Epidermal melanocyte (primary cell): Measurements from ENCODE around the gene CDK16.

Experiments
- DNase-seq: peaks from one replicate; pipeline ENCODE4 v3.0.0; 2011; ENCODE audit warnings: low spot score; ENCODE audit not compliant: insufficient read length

CDK16 gene

DNA sequence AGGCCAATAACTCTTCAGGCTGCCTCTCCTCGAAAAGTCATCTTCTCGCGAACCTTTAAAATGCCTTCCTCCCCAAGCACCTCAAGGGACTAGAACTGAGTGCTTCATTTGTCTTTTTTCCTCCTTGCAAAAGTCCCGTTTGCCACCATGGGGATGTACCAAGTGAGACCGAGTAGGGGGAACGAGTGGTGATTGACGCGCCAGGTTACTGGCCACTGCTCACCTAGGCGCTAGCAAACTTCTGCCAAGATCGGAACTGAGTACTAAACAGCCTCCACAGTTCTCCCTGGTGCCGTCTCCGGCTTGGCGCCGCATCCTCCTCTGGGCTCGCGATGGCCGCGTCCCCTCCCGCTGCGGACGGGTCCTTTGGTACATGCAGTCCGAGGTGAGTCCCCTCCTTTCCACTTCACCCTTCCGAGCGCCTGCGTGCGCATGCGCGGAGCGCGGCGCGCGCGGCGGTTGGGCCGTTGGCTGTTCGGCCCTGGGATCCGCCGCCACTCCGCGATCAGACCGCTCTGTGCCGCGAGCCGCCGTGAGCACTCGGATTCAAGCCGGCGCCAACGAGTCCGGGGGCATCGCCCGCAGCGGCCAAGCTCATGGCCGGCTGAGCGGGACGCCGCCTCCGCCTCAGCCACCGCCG is at the start of gene CDK16:
CDK16 (plus strand) TSS at position 402 of the 640 bp plus-strand sequence. CDS start 4,877 bp downstream, outside the sequence.
- DNase-seq = peak; percentile 60

DNA sequence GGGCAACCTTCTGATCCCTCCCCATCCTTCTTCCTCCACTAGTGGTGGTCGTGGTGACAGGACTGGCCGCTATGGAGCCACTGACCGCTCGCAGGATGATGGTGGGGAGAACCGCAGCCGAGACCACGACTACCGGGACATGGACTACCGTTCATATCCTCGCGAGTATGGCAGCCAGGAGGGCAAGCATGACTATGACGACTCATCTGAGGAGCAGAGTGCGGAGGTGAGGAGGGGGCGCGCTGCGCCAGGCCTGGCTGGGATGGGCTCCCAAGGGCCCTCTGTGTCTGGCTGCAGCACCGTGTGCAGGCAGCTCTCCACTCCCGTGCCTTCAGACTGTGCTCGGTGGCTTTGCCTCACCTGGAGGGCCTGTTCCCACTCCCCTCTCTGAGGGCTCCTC is 49.2 kb upstream of the CDK16 start:
- no peak for DNase-seq

DNA sequence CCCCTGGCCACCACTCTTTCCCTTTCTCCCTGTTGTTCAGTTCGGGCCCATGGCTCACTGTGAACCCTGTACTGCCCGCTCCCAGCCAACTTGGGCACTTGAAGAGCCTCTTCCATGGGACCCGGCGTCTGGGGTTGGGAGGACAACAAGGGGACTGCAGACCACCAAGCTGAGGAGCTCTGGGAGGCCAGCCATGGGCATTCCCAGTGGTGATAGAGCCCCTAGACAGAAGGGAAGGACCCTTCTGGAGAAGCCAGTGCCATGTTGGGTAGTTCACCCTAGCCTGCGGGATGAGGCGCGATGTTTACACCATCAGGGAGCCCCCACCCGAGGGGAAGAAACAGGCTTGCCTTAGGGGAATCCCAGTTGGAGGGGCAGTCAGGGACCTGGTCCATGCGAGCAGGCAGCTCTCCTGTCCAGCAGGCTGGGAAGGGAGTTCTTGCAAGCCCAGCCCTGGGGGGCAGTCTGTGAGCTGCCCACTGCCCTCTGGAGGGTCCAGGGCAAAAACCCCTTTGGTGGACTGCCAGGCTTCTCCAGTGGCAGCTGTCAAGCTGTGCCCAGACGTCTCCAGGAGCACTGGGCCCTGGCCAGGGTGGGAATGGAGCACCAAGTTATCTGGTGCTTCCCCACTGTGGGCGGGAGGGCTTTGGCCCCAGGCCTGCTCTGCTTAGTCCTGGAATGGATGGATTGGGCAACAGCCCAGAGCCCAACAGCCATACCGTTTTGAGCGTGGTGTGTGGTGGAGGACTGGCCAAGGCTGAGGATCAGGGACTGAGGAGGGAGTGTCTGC is 48.6 kb upstream of the CDK16 start:
- DNase-seq = no peak

DNA sequence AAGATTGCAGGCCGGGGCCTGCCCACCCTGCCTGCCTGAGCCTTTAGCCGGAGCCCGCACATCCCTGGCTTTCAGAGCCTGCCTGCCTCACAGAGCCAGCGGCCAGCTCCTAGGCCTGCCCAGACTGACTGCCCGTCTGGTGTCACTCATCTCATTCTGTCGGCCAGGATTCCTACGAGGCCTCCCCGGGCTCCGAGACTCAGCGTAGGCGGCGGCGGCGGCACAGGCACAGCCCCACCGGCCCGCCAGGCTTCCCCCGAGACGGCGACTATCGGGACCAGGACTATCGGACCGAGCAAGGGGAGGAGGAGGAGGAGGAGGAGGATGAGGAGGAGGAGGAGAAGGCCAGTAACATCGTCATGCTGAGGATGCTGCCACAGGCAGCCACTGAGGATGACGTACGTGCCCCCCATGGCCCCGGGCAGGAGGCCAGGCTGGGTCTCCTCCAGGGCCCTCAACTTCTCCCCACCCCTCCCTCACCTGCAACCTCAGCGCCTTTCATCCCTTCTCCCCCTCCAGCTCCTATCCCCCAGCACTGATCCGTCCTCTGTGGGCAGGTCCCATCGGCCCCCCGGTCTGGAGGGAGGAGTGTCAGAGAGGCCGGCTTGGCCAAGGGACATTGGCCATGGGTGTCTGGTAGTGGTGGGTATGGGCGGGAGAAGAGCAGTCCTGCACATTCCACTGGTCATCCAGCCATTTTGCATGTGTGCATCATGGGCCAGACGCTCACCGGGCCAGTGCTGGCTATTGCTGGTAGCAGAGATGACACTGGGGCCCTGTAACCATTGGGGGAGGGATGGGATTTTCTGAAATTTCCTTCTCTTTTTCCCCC is 47.4 kb upstream of the CDK16 start:
- no peak for DNase-seq

DNA sequence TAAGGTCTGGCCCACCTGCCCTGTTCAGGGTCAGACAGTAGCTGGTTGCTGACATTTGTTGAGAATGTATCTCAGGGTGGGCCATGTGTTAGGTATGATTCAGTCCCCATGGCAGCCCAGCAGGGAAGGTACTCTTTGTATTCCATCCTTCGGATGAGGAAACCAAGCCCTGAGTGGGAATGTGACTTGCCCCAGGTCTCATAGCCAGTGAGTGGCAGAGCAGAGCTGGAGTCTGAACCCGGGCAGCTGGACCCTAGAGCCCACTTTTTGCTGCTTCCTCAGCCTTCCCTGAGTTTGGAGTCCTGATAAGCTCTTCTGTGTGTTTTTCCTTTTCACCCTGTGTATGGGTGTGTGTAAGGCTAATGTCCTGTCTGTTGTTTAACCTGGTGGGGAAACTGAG is 46.5 kb upstream of the CDK16 start:
- DNase-seq = no peak

DNA sequence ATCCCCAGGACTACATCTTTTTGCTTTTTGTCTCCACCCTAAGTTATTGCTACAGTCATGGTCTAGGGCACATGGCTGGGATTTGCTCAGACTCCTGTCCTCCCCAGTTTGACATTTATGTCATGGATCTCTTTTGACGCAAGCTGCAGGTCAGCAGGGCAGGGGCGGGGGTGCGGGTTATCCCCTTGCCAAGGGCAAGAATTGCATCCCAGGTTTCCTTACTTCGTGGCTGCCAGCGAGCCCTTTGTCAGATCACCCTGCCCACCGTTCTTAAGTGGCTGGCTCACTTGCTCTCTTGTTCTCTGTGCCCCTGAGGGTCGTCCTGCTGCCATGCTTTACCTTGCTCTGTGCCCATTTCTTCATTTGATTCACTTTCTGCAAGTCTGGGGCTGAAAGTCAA is 45.9 kb upstream of the CDK16 start:
- DNase-seq = no peak

DNA sequence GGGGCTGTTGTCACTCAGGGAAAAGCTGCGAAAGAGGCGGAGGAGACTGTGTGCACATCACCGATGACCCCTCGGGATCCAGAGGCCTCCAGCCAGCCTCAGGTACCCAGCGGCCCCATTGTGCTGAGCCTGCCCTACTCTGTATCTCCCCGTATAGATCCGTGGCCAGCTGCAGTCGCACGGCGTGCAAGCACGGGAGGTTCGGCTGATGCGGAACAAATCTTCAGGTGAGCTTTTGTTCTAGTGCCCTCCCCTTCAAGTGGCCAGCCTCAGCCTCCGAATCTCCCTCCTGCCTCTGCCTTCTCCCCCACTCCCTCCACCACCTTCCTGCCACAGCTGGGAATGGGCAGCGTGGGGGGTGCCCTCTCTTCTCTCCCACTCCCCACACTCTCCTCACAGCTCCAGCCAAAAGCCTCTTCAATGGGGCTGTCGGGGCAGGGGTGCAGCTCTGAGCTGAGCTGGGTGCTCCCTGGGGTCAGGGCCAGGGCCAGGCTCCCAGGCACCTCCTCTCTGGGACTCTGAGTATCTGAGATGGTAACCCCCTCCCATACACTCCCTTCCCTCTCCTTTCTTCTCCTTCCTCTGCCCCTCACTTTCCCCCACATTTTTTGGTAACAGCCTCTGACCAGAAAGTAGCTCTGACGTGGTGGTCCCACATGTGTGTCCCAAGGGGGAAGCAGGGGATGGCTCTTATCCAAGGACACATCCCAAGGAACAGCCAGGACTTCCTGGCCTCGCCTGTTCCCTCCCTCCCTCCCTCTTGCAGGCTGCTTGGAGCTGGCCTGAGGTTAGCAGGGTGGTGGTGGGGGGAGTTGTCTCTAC is 45.3 kb upstream of the CDK16 start:
- no peak for DNase-seq

DNA sequence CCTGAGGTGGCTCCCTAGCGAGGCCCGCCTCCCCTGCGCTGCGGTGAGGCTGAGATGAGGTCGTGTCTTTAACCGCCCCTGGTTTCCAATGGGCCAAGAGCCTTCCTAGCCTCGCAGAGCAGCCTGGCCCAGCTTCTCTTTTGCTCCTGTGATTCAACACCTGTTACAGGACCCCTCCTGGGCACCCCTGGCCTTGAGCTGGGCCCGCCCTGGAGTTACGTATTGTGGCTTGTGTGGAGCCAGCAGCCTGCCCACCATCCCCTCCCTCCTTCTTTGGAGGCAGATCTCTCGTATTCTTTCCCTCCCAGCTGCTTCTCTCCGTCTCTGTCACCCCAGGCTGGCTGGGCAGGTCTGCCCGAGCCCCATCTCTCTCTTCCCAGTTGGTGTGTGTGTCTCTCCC is 44.1 kb upstream of the CDK16 start:
- DNase-seq = no peak

DNA sequence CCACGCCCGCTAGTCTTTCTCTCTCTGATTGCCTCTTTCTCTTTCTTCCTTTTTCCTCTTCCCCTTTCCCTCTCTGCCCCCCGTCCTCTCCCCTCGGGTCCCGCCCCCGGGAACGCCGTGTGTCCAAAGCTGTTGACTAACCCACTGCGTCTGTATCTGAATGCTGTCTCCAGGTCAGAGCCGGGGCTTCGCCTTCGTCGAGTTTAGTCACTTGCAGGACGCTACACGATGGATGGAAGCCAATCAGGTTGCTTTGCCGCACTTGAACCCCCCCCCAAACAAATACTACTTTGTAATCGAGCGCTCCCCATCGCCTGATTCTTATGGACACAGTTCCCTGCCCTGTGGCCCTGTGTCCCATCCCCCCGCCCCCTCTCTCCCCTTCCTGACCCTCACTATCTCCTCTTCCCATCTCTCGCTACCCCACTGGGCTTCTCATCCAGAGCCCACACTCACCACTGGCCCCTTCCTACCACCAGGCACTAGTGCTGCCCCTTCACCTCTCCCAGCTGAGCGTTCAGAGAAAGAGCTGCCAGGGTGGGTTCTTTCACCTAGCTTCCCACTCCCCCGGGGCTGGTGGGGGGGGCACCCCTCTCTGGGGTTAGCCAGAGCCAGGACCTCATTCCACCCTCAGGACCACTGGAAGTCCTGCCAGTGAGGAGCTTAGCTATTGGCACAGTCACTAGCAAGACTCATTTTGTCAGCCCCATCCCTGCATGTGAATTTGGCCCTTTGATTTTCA is 43.5 kb upstream of the CDK16 start:
- no peak for DNase-seq

DNA sequence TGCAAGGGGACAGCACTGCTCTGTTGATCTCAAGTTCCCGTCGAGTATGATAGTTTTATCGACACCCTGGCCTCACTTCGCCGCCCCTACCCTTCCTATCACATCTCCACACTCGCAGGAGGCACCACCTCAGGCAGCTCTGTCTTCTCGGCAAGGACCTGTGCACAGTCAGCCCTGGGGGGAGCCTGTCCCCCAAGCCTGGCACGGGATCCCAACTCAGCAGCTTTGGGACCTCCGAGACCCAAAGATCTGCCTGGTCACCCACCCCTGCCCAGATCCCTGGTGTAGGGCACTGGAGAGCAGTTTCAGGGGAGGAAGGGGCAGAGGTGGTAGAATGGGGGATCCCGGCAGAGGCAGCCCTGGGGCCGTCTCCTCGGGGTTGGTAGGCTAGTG is 42.9 kb upstream of the CDK16 start:
- no peak for DNase-seq

DNA sequence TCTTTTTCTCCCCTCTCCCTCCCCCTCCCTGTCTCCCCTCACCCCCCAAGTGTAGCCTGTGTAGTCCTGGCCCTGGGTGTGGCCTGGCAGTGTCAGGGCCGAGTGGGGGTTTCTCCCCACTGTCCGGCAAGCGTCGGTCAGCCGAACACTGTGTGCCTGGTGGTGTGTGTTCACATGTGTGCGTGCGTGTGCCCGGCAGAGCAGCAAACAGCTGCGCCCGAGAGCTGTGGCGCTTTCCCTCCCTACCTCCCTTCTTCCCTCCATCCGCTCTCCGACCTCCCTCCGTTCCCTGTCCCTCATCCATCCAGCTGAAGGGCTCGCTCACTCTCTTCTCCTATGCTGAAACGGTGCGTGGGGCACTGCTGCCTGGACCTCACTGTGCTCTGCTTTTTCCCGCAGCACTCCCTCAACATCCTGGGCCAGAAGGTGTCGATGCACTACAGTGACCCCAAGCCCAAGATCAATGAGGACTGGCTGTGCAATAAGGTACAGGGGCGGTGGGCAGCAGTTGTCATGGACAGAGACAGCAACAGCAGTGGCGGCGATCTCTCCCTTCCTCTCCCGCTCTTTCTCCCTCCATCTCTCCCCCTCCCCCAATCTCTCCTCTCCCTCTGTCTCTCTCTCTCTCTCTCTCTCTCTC is 42.3 kb upstream of the CDK16 start:
- DNase-seq = no peak

DNA sequence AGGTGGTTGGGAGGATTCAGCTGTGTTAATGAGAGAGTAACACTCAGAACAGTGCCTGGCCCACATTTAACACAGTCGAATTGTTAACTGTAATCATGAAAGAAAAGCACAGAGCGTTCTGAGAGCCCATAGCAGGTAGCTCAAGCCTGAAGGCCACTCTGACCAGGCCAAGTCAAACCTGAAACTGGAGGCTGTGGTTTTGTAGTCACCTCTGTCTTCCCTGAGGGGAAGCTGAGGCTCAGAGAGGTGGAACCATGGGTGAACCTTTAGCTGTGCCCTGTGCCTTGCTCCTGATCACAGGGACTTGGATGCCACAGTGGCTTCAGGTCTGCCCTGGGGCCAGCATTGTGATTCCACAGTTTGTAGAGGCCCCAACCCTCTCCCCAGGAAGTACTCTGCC is 41.4 kb upstream of the CDK16 start:
- DNase-seq = no peak

DNA sequence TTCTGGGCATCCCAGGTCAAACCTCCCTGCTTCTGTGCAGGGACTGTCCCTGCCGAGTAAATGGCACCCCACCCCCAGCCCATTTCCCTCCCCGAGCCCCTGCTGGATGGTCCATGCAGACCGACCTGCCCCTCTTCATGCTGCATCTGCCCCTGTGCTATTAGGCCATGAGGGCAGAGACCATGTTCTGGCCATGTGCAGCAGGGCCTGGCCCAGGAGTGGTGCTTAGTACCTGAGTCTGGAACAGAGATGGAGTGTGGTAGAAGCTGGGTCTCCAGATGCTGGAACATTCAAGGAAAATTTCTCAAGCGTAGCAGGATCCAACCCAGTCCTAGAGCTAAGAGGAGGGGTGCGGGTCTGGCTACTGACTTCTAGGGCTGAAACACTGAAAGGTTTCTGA is 40.1 kb upstream of the CDK16 start:
- DNase-seq = no peak

DNA sequence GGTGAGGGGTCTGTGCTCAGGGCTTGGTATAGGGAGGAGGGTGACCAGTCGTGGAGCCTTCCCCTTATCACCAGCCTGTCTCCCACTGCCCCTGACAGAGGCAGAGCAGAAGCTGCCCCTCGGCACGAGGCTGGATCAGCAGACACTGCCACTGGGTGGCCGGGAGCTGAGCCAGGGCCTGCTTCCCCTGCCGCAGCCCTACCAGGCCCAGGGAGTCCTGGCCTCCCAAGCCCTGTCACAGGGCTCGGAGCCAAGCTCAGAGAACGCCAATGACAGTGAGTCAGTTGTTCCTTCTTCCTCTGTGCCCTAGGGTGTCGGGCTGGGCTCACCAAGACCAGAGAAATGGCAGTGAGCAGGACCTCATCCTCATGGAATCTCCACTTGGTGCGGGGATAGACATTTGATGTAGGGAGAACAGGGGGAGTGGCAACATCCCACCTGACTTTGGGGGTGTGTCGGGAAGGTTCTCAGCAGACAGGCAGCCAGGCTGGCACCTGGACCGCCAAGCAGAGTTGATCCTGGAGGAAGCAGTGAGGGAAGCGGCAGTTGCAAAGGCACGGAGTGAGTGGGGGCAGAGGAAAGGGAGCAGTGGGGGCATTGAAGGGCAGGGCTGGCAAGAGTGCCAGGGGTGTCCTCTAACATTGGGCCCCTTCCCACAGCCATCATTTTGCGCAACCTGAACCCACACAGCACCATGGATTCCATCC is 39.1 kb upstream of the CDK16 start:
- DNase-seq = peak; percentile 22

DNA sequence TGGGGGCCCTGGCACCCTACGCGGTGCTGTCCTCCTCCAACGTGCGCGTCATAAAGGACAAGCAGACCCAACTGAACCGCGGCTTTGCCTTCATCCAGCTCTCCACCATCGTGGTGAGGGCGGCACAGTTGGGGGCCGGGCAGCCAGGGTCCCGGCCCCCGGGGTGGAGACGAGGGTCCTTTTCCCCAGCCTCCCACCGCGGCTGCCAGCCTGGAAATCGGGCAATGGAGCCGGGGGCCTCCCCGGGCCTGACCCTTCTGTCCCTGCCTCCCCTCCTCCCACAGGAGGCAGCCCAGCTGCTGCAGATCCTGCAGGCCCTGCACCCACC is 38.6 kb upstream of the CDK16 start:
- DNase-seq = no peak

DNA sequence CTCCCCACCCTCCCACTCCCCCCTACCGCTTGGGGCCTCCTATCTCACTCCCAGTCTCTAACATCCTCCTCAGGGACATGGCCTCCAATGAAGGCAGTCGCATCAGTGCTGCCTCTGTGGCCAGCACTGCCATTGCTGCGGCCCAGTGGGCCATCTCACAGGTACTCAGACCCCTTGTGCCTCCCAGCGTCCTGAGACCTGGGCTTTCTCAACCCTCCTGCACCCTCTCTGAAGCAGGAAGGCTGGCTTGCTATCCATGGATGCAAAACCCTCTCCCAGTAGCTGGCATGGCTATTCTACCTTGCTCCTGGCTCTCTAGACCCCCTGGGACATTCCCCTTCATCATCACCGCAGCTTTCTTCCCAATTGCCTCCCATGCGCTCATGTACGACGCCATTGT is 38.1 kb upstream of the CDK16 start:
- DNase-seq = no peak

DNA sequence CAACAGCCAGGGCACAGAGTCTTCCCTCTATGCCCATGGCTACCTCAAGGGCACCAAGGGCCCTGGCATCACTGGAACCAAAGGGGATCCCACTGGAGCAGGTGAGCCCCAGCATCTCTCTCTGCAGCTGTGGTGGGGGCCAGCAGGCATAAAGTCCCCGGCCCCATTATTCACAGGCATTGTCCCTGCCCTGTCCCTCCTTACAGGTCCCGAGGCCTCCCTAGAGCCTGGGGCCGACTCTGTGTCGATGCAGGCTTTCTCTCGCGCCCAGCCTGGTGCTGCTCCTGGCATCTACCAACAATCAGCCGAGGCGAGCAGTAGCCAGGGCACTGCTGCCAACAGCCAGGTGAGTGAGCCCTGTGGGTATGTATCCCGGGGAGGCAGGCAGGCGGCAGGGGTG is 37.2 kb upstream of the CDK16 start:
- no peak for DNase-seq

DNA sequence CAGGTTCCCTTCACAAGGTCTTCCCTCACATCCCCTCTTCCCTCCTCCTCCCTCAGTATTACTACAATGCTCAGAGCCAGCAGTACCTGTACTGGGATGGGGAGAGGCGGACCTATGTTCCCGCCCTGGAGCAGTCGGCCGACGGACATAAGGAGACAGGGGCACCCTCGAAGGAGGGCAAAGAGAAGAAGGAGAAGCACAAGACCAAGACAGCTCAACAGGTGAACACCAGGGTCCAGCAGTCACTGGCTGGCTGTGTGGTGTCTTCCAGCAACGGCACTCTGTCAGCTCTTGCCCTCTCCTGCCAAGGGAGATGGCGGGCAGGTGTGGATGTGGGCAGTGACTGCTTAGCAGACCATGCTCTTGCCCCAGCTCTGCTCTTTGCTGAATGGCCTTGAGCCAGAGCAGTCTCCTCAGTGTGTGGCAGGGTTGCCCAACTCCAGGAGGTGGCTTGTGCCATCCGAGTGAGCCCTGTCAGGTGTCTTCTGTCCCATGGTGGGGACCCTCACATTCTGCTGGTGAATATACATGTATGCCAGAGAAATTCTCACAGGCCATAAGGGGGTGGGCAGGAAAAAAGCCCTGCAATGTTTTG is 36.3 kb upstream of the CDK16 start:
- DNase-seq = no peak

DNA sequence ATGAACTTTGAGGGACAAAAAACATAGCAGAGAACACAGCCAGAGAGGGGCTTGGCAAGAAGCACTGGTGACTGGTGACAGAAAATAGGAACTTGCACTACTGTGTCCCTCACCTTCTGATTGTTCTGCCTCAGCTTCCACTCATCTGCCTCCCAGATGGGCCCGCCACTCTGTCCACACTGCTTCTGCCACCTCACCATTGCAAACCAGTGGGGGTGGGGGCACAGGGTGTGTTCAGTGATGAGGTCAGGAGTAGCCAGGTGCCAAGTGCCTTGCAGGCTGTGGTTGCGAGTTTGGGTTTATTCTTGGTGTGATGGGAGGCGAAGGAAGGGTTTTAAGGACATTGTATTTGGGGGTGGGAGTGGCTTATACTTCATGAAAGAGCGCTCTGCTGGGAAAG is 34.0 kb upstream of the CDK16 start:
- no peak for DNase-seq
